Measurements from ENCODE around the gene LRRC72.
A peak's percentile ranks its signal among the peaks of the same experiment; 100 is the strongest.
"Not testable (repeated sequence)": the region's sequence is repeated elsewhere in the genome, so short reads cannot be mapped to it uniquely, and the experiment has no call there.

LRRC72 gene

GRCh38 chr7:16585540-16585939 is 58.9 kb downstream of the LRRC72 start:
- DNase-seq: no peak

GRCh38 chr7:16586081-16586874 is 59.7 kb downstream of the LRRC72 start:
- no peak for DNase-seq

- DNase-seq: no peak
Observed at GRCh38 chr7:16587129-16587528, 60.5 kb downstream of the LRRC72 start.

GRCh38 chr7:16587790-16588189 is 61.2 kb downstream of the LRRC72 start:
- DNase-seq: no peak

GRCh38 chr7:16589881-16590280 is 63.3 kb downstream of the LRRC72 start:
- no peak for DNase-seq

- DNase-seq: peak; percentile 13
Observed at GRCh38 chr7:16590424-16590823, 63.8 kb downstream of the LRRC72 start.

- DNase-seq: no peak
Observed at GRCh38 chr7:16592395-16592794, 65.8 kb downstream of the LRRC72 start.

- DNase-seq: no peak
Observed at GRCh38 chr7:16594061-16594460, 67.4 kb downstream of the LRRC72 start.

- no peak for DNase-seq
Observed at GRCh38 chr7:16594676-16595075, 68.1 kb downstream of the LRRC72 start.

GRCh38 chr7:16595596-16595995 is 69.0 kb downstream of the LRRC72 start:
- DNase-seq: not testable (repeated sequence)

GRCh38 chr7:16598015-16598414 is 71.4 kb downstream of the LRRC72 start:
- DNase-seq: no peak

- no peak for DNase-seq
Observed at GRCh38 chr7:16599860-16600259, 73.2 kb downstream of the LRRC72 start.

GRCh38 chr7:16603633-16604032 is 77.0 kb downstream of the LRRC72 start:
- DNase-seq: no peak

- no peak for DNase-seq
Observed at GRCh38 chr7:16604054-16604453, 77.4 kb downstream of the LRRC72 start.

- no peak for DNase-seq
Observed at GRCh38 chr7:16606704-16607103, 80.1 kb downstream of the LRRC72 start.

GRCh38 chr7:16609842-16610450 is 83.3 kb downstream of the LRRC72 start:
- no peak for DNase-seq

- no peak for DNase-seq
Observed at GRCh38 chr7:16611711-16612110, 85.1 kb downstream of the LRRC72 start.

- DNase-seq: no peak
Observed at GRCh38 chr7:16615228-16615627, 88.6 kb downstream of the LRRC72 start.

- DNase-seq: no peak
Observed at GRCh38 chr7:16616122-16616521, 89.5 kb downstream of the LRRC72 start.

GRCh38 chr7:16616542-16616941 is 89.9 kb downstream of the LRRC72 start:
- DNase-seq: no peak

GRCh38 chr7:16619979-16620408 is 93.4 kb downstream of the LRRC72 start:
- DNase-seq: no peak

GRCh38 chr7:16626388-16626787 is 99.8 kb downstream of the LRRC72 start:
- DNase-seq: no peak

- no peak for DNase-seq
Observed at GRCh38 chr7:16627236-16627635, 100.6 kb downstream of the LRRC72 start.

- DNase-seq: no peak
Observed at GRCh38 chr7:16630654-16631053, 104.0 kb downstream of the LRRC72 start.
